GM19238 (cell line): ENCODE measurements around the gene SLC39A3.

Experiments
- DNase-seq: peaks from one replicate; pipeline ENCODE4 v3.0.0; 2011; ENCODE audit warnings: low spot score; ENCODE audit not compliant: insufficient read length

The SLC39A3 gene, protein sequence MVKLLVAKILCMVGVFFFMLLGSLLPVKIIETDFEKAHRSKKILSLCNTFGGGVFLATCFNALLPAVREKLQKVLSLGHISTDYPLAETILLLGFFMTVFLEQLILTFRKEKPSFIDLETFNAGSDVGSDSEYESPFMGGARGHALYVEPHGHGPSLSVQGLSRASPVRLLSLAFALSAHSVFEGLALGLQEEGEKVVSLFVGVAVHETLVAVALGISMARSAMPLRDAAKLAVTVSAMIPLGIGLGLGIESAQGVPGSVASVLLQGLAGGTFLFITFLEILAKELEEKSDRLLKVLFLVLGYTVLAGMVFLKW

DNA sequence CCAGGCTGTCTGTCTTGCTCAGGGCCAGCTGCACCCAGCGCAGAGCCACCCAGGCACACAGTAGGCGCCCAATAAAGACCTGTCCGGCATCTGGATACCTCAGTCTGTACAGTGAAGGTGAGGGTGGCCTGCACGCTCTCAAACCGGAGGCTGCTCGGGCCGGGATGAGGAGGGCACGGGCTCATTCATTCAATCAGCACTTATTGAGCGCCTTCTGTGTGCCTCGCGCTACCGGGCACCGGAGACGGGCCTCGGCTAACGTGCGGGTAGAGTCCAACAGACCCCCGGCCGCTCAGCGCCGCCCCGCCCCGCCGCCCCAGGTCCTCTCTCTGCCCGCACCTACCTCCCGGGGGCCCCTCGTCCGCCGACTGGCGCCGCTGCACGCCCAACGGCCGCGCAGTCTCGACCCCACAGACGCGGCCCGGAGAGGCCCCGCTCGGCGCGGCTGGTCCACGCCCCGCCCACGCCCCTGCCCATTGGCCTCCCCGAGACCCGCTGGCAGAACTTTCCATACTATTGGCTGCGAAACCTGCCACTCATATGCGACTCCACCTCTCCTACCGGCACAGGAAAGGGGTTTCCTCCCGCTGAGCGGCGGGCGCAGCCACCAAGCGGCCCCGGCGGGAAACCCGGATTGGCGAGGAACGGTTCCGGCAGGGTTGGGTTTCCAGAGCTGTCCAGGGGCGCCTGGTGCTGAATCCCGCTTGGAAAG lies at the start of gene SLC39A3:
TSS of gene SLC39A3 (minus strand) at position 416 of the 712 bp plus-strand sequence. CDS start 2,760 bp downstream, outside the sequence.
- DNase-seq = peak; percentile 100

DNA sequence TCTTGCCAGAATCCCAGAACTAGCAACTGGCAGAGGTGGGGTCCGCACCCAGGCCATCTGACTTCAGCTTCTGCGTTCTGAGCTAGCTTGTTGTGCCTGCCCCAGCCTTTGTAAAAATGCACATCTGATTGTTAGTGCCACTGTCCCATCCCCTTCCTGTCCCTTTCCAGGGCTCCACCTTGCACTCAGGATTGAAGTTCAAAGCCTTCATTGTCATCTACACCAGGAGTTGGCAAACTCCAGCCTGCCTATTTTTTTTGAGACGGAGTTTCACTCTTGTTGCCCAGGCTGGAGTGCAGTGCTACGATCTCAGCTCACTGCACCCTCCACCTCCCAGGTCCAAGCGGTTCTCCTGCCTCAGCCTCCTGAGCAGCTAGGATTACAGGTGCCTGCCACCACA lies 48.4 kb upstream of the SLC39A3 start:
- DNase-seq = no peak

DNA sequence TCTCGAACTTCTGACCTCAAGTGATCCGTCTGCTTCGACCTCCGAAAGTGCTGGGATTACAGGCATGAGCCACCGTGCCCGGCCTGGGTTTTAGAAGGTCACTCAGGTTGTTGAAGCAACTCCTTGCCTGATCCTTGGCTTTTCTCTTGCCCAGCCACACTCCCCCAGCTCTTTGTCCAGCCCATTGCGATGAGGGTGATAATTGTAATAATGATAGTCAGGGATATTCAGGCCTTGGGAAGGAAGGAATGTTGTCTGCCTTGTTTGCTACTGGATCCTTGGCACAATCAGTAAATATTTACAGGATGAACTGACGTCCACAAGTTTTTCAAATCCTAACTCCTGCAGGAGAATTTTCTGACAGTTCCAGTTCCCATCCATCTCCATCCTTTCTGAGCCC lies 47.3 kb upstream of the SLC39A3 start:
- no peak for DNase-seq

DNA sequence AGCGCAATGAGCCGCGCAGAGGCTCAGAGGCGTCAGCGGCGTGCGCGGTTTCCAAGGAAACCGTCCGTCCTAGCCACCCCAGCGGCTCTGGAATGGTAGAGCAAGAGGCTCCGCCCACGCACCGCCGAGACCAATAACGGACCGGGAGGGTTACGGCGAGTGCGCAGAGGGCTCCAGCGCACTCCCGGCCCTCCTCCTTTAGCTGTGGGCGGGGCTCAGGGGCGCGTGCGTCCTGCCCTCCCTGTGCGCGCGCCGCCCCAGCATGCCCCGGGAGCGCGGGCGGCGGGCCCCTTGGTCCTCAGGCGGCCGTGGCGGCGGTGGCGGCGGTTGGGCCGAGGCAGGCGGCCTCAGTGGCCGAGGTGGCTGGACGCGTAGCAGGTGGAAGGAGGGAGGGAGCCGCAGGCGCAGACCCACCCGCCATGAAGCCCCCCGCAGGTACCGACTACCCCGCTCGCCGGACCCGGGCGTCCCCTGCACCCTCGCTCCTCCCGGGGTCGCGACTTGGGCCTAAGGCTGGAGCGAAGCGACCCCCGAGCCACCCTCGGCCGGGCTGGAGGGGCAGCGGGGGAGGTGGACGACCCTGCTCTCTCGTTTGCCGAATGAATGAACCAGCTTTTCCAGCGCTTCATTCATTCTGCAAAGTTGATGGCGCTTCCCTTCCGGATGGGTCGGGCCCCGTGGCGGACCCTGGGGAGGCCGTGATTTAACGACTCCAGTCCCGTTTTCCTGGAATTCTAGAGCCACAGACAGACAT lies 45.6 kb upstream of the SLC39A3 start, which contains the start of gene THOP1:
TSS of gene THOP1 (plus strand) at position 260 of the 754 bp plus-strand sequence. CDS start at position 420, 160 bp downstream.
- DNase-seq = peak; percentile 97

DNA sequence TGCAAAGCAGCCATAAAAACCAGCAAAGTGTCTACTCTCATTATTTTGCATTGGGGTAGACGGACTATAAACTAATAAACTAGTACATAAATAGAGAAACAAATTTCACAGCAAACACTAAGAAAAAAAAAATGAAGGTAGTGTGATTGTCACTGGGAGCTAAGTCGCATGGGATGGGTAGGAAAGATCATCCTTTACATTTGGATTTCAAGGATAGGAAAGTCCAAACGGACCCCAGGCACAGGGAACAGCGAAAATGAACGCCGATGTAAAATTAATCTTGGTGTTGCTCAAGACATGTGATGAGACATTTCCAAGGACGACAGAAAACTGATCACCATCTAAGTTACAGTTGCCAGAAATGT lies 43.9 kb upstream of the SLC39A3 start:
- no peak for DNase-seq

DNA sequence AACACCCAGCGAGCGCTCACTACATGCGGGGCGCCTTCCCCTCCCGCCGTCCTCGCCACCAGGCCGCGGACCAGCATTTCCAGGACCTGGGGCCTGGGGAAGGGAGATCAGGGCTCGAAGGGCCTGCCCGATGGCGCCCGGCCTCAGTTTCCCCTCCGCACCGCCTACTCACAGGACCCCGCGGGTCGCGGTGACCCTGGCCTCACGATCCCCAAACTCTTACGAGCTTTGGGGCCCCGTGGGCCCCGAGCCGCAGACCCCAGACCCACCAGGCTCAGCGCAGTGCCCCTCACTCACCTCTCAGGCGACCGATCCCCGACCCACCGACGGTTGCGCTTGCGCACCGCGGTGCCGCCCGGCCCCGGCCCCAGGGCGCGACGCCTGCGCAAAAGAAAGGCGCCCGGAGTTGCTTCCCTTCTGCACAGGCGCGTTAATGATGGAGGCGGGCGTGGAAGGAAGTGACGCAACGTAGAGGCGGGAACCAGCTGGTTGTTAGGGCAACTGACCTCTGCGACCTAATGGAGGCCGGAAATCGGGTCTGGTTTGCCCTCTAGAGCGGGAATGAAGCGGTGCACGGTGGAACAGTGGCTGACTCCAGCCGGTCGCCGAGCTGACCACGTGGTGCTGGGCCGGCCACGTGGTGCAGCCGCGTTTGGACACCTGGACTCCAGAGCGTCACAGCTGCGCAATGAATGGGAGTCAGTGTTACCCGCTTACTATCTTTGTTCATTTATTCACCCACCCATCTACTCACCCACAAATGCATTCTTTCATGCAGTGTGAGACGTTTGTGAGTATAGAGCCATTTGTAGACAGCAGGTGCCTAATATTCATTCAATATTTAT lies 43.3 kb upstream of the SLC39A3 start, which contains the start of gene SGTA:
TSS of gene SGTA (minus strand) at position 338 of the 845 bp plus-strand sequence. CDS start 14,205 bp downstream, outside the sequence.
- peak; percentile 97 for DNase-seq

DNA sequence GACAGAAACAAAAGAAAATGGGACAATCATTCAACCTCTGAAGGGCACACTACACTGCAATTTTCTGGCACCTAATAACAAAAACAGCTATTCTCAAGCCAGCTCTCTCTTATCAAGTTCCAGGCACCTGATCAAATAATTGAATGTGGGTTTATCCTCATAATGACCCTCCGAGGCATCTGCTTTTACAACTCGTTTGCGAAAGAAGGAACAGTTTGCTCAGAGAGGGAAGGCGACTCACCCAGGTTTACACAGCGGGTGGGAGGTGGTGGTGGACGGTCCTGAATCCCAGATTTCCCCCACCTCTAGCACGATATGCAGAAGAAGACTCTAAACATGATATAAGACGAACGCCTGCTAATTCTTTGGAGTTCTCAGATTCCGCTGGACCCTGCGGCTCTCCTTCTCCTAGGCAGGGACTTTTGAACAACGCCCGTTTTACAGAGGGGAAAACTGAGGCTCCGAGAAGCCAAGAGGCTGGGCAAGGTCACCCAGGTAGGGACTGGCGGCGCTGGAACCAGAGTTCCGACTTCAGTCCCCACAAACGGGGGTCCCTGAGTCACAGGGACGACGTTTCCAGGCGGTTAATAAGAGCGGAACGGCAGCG lies 42.6 kb upstream of the SLC39A3 start:
- no peak for DNase-seq

DNA sequence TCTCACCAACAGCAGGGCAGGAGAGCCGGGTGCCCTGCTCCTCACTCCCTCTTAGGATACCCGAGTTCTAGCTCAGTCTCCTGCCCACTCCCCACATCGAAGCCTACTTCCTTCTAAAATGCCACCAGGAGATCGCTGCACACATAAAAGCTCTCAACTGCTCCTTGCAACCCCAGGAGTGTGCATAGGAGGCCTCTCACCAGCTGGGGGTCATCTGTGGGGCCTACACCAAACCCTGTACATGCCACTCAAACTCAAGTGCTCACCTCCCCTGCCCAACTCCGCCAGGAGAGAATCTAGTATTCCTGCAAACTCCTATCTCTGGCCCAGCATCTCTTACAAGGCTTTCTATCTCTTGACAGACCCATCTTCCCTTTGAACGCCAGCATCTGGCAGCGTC lies 40.5 kb upstream of the SLC39A3 start:
- DNase-seq = no peak

DNA sequence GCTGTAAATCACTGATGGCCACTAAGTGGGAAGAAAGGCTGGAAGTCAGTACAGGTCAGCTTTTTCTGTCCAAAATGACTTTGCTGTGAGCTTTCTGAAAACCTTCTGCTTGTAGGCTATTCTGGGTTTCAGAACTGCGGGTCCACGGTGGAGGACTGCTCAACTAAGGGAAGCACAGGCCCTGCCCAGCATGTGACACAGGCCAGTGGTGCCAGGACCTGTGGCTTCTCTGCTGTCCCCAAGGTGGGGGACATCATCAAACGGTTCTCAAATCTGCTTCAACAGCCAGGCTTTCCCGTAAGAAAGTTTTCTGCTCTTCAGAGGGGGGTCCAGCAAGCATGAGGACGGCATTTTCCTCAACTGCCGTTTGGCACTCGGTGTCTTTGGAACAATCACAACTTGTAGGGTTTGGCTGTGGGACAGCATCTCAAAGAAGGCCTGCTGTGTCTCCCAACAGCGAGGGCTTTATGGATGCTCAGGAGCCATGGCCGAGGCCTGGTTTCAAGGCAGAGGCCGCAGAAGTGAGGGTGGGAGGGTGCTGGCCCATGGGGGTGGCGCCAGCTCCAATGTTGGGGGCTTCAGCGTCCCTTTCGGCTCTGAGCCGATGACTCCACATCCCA lies 39.4 kb upstream of the SLC39A3 start:
- DNase-seq = no peak

DNA sequence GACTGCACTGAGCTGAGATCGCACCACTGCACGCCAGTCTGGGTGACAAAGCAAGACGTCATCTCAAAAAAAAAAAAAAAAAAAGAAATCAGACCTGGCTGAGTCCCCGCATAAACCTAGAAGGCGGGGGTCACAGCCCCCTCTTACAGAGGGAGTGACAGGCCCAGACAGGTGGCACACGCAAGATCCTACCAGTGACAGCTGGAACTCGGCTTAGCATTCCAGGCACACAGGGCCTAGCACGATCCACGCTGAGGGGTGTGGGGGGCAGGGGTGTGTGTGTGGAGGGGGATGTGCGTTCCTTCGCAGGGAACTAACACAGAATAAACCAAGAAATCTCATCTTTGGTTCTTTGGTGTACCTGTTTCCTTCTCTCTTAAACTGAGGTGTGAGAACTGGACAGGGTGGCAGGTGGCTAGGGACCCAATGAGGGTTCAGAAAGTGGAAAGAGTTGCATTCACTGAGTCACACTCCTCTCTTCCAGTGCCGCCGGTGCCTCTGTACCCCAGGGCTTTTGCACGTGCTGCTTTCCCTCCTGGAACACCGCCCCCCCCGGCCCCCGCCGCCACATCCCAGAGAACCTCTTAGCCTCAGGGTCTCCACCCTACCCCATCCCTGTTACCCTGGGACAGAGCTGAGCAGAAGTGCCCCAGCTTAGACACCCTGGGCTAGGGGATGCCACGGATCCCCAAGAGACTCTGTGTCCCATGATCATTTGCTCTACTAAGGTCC lies 38.3 kb upstream of the SLC39A3 start:
- DNase-seq = no peak

DNA sequence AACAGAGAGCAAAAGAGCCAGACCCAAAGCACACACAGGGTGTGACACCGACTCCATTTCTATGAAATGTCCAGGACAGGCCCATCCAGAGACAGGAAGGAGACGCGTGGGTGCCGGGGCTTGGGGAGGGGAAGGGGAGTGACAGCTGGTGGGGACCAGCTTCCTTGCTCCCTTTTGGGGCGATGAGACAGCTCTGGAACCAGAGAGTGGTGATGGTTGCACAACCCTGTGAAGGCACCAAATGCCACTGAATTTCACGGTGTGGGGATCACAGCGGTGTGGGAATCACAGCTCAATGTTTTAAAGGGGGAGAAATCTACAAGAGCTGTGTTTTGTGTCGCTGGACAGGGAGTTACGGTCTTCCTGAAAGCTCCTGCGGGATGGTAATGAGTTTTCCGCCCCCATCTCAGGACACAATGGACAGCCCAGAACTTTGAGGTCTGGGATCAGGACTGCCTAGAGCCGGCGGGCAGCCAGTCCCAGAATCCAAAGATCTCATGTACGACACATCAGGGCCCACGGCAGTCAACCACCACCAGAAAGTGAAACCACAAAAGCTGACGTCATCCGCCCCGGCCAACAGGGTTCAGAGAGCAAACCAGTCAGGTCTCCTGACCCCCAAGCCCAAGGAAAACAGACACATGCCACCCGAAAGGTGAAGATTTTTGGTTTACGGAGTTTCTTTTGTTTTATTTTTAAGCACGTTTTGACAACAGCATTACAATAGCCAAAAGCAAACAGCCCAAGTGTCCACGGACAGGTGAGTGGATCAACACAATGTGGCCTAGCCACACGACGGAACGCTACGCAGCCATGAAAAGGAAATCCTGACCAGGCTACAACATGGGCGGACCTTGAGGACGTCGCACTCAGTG lies 36.0 kb upstream of the SLC39A3 start:
- peak; percentile 74 for DNase-seq

DNA sequence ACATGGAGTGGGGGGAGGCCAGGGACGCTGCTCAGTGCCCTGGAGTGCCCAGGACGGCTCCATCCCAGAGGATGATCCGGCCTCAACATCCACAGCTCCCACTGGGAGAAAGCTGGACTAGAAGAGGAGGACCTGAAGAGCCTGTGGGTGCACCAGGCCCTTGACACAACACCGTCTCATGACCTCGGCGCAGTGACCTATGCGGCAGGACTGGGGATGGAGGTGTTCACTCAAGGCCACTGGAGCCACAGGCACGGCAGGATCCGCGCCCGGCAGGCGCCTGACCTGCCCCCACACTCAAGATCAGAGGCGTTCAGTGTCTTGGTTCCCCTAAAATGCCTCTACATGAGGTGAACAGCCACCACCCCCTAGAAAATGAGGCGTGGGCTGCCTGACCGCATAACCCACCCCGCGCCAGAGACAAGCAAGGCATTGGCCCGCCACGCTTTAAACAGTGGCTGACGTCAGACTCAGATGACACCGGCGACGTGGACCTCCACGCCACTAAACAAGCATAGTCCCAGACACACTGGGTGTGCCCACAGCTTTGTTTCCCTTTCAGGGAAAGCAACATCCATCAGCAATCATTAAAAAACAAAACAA lies 35.2 kb upstream of the SLC39A3 start:
- no peak for DNase-seq

DNA sequence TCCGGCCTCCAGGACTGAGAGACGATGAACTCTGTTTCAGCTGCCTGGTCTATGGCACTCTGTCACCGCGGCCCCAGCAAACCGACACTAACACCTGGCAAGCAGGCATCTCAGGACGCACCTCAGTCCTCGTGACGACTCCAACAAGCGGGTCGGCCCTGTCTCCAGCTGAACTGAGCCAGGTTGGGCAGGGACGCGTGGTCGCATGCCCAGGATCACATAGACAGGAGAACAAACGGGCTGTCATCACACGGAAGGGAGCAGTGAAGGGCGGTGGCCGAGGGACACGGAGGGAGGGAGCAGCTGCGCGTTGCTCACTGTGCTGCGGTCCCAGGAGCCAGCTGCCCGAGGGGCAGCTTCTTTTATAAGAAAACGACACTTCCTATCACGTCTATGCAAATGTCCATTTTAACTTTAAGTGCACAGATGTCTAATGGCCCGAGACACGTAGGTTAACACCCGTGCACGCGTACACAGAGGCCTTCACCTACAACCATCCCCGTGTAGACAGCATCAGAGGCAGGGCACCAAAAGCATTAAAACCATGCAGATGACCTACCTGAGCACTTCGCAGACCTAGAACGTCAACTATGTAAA lies 34.4 kb upstream of the SLC39A3 start:
- DNase-seq = no peak

DNA sequence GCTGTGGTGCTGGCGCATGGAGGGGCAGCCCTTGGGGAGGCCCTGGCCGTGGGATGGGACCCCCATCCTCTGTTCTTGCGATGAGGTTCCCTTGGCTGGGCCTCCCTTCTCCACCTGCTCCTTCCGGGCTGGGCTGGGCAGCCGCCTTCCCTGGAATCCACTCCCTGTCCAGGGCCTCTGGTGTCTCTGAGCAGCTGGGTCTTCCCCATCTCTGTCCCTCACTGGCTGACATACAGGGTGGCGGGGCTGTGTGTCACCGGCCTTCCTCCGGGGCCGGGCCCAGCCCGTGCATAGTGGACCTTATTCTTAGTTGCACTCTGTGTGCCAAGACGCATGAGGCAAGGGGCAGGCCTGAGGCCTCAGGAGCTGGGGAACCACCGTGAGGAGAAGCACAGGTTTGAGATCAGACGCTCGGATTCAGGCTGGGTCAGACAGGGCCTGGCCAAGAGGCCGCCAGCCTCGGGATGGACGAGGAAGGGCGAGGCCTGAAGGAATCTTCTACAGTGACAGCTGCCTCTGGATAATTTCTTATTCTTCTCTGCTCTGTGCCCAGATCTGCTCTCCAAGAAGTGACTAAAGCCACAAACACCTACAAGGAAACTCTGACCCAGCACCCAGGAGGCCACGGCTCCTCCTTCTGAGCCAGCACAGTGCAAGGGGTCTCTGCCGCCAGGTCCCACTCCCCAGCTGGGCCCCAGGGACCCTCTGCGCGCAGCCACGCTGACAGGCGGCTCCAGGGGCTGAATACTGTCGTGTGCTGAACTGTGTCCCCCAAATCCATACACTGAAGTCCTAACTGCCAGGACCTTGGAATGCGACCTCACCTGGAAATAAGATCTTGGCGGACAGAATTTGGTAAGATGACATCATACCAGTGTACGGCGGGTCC lies 32.2 kb upstream of the SLC39A3 start:
- no peak for DNase-seq

DNA sequence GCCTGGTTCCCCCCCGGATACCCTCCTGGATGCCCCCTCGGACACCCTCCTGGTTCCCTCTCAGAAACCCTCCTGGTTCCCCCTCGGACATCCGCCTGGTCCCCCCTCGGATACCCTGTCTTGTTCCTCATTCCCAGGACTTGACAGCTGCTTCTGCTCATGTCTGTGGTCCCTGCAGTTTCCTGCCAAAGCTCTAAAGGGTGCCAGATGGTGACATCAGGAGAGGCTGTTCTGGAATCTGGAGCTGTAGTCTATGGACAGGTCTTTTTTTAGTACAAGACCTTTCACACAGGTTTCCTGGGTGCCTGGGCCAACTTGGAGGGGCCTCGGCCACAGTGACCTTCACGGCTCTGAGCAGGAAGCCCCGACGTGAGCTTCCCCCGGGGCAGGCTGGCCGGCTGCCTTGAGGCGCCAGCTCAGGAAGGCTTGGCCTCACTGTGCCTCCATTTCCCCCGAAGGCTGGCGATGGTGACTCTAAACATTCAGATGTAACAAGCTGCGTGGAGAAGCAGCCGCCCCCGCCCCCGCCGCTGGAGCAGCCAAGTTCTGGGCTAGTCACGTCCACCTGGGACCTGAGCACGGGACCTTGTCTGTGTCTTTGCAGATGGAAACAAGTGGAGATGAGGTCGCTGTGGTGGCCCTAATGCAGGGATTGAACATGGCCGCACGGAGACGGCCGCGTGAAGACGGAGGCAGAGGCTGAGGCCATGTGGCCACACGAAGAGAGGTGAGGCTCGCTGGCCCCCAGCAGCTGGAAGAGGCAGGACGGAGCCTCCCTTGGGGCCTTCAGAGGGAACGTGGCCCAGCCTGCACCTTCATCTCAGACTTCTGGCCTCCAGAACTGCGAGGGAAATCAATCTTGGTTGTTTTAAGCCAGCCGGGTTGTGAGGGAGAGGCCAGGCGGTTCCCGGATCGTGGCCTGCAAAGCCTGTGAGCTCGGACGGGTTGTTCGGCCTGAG lies 30.5 kb upstream of the SLC39A3 start:
- DNase-seq = no peak

DNA sequence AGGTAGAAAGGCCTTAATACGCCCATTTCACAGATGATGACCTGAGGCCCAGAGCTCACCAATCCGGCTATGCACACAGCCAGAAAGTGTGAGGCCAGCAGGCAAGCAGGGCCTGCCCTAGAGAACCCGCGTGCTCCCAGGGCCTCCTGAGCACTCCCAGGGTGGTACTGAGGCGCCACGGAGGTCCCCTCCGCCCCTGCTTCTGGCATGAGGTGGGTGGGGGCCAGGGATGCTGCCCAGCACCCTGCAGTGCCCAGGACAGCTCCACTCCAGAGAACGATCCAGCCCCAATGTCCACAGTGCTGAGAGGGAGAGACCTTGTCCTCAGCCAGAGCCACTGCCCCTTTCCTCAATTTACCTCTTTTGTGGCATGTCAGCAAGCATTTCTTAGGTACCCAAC lies 29.4 kb upstream of the SLC39A3 start:
- DNase-seq = no peak
